Tracheal epithelial cell (primary cell): ENCODE measurements around the gene SRF. TPM values are rescaled to one million over a fixed set of nuclear protein-coding genes. Genes with fewer than 3 reads are reported as not detected.

Experiments
- total RNA-seq: library from RNA; depleted of rRNA; stranded (reverse); fragments of >200 nt; gene quantifications from 2 replicates; pipeline ENCODE4 v1.2.1, GENCODE V29; 2014

The SRF gene
- total RNA-seq: 12.4 and 13.7 TPM in 2 replicates

GRCh38 chr6:43170931-43171706 is at the start of gene SRF:
Gene SRF, plus strand, starts transcription at chr6:43171269. Its CDS starts 388 bp downstream, at chr6:43171657.

GRCh38 chr6:43181942-43182860 is 11.1 kb downstream of the SRF start, which contains the start of gene CUL9:
Gene CUL9, plus strand, starts transcription at chr6:43182196. Its CDS starts 2,115 bp downstream, at chr6:43184311.

GRCh38 chr6:43228951-43229802 is 58.1 kb downstream of the SRF start, which contains the start of gene DNPH1:
Gene DNPH1, minus strand, starts transcription at chr6:43229481. Its CDS starts 25 bp downstream, at chr6:43229456.

Other genes with a start within 250 kb of the SRF start
- gene CNPY3, start 241.8 kb upstream of the SRF start, total RNA-seq: 16.2 and 28.2 TPM in 2 replicates
- gene GNMT, start 210.5 kb upstream of the SRF start, total RNA-seq: not detected in 2 replicates
- 51.1 and 68.4 TPM in 2 replicates for gene PEX6, start 192.1 kb upstream of the SRF start, total RNA-seq
- gene PPP2R5D, start 186.7 kb upstream of the SRF start, total RNA-seq: 23.7 and 30.6 TPM in 2 replicates
- 47.1 and 65.3 TPM in 2 replicates for gene MEA1, start 157.3 kb upstream of the SRF start, total RNA-seq
- 66.0 and 67.8 TPM in 2 replicates for gene KLHDC3, start 157.0 kb upstream of the SRF start, total RNA-seq
- 86.3 and 110 TPM in 2 replicates for gene RRP36, start 149.6 kb upstream of the SRF start, total RNA-seq
- gene CUL7, start 117.4 kb upstream of the SRF start, total RNA-seq: 19.2 and 23.6 TPM in 2 replicates
- gene MRPL2, start 111.8 kb upstream of the SRF start, total RNA-seq: 13.5 and 19.6 TPM in 2 replicates
- gene KLC4, start 111.6 kb upstream of the SRF start, total RNA-seq: 10.6 and 11.7 TPM in 2 replicates
- 63.7 and 121 TPM in 2 replicates for gene PTK7, start 95.0 kb upstream of the SRF start, total RNA-seq
- 29.9 and 38.6 TPM in 2 replicates for gene CUL9, start 10.9 kb downstream of the SRF start, total RNA-seq
- gene DNPH1, start 58.2 kb downstream of the SRF start, total RNA-seq: 43.7 and 64.1 TPM in 2 replicates
- not detected in 2 replicates for gene TTBK1, start 72.2 kb downstream of the SRF start, total RNA-seq
- not detected in 2 replicates for gene SLC22A7, start 127.0 kb downstream of the SRF start, total RNA-seq
- not detected in 2 replicates for gene CRIP3, start 137.6 kb downstream of the SRF start, total RNA-seq
- 3.0 and 3.1 TPM in 2 replicates for gene ZNF318, start 198.4 kb downstream of the SRF start, total RNA-seq